GM13976 (cell line): ENCODE measurements around the gene ARMH3.
"Not testable (repeated sequence)": the region's sequence is repeated elsewhere in the genome, so short reads cannot be mapped to it uniquely, and the experiment has no call there.

Source experiments
- DNase-seq: peaks from one replicate; pipeline ENCODE4 v3.0.0; 2012; ENCODE audit warnings: low spot score
- in situ Hi-C: fragments of 300-500 bp; cut with MboI; formaldehyde crosslinking; loops from one replicate; pipeline ENCODE4 v1.12.0; 2022; ENCODE audit warnings: low sequenced_read_pairs, mixed read lengths, inconsistent platforms; ENCODE audit not compliant: unreplicated experiment
- TF ChIP-seq, protein P1 (sequence below): IDR thresholded peaks from 2 replicates; pipeline ENCODE4 v1.5.1; 2012; ENCODE audit warnings: borderline replicate concordance, mild to moderate bottlenecking; ENCODE audit not compliant: insufficient read depth; ENCODE audit errors: extremely low read depth, missing control alignments, control extremely low read depth

ARMH3 gene

GRCh38 chr10:101987136-101987535 lies 68.8 kb downstream of the ARMH3 start:
- TF ChIP-seq, protein P1, sequence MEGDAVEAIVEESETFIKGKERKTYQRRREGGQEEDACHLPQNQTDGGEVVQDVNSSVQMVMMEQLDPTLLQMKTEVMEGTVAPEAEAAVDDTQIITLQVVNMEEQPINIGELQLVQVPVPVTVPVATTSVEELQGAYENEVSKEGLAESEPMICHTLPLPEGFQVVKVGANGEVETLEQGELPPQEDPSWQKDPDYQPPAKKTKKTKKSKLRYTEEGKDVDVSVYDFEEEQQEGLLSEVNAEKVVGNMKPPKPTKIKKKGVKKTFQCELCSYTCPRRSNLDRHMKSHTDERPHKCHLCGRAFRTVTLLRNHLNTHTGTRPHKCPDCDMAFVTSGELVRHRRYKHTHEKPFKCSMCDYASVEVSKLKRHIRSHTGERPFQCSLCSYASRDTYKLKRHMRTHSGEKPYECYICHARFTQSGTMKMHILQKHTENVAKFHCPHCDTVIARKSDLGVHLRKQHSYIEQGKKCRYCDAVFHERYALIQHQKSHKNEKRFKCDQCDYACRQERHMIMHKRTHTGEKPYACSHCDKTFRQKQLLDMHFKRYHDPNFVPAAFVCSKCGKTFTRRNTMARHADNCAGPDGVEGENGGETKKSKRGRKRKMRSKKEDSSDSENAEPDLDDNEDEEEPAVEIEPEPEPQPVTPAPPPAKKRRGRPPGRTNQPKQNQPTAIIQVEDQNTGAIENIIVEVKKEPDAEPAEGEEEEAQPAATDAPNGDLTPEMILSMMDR: no peak
- in situ Hi-C loops: no loop called here
- DNase-seq: no peak

DNA sequence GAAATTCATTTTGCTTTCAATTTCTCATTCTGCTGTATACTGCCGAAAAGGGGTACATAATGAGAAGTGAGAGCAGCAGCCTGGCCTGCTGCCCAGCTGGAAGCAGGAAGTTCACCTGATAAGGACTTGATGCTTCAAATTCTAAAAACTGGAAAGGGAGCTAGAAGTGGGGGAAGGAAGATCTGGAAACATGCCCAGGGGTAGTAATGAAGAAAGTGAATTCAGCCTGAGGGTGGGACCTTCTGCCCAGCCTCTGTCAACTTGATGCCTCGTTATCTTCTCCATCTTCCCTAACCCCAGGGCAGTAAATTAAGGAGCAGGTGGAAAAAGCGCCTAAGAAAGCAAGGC lies 69.4 kb downstream of the ARMH3 start:
- no peak for DNase-seq
- TF ChIP-seq, protein P1: no peak
- in situ Hi-C loops: no loop called here

DNA sequence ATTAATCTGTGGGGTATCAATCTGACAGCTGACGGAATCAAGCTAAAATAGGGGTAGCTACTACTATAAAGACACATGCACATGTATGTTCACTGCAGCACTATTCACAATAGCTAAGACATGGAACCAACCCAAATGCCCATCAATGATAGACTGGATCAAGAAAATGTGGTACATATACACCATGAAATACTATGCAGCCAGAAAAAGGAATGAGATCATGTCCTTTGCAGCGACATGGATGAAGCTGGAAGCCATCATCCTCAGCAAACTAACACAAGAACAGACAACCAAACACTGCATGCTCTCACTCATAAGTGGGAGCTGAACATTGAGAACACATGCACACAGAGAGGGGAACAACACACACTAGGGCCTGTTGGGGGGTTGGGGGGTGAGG lies 75.3 kb downstream of the ARMH3 start:
- in situ Hi-C loops, DNase-seq: not testable (repeated sequence)

GRCh38 chr10:101974091-101974971 lies 81.6 kb downstream of the ARMH3 start:
- no peak for DNase-seq
- in situ Hi-C loops: no loop called here
- TF ChIP-seq, protein P1: no peak

DNA sequence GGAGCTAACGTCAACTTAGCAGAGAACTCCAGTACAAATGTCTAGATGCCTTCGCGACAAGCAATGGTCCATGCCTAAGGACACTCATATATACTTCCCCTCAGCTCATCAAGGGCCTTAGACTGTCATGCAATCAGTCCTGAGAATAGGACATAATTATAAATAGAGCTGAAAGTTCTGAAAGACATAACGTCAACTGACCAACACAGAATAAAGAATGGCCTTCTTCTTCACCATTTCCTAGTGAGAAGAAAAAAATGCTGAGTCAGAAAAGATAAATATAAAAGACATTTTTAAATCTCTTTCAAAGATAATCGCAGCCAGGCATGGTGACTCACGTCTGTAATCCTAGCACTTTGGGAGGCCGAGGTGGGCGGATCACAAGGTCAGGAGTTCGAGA lies 83.2 kb downstream of the ARMH3 start:
- in situ Hi-C loops: no loop called here
- DNase-seq: peak; percentile 47
- TF ChIP-seq, protein P1: no peak

GRCh38 chr10:101969412-101969922 lies 86.5 kb downstream of the ARMH3 start:
- no peak for DNase-seq
- TF ChIP-seq, protein P1: no peak
- in situ Hi-C loops: no loop called here

DNA sequence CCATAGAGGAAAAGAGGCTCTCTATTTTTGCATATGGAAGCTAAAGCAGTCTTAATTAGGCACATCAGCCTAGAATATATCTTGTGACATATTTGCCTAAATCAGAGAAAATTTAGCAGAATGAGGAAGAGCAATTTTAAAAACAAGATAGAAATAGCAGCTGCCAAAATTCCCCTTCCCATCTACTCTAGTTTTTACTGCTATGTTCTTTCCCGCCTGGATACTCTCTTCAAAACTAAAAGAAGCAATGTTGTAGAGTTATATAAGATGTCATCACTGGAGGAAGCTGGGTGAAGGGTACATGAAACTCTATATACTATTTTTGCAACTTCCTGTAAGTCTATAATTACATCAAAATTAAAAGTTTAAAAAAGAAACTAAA lies 87.0 kb downstream of the ARMH3 start:
- no peak for DNase-seq
- TF ChIP-seq, protein P1: no peak
- in situ Hi-C loops: no loop called here
